WI38 (cell line): ENCODE results near the gene ECHDC3.

Experiments
- H3K4me3 ChIP-seq: 2 replicates; pipeline ENCODE4 v1.5.1; 2011; ENCODE audit warnings: low read depth, mild to moderate bottlenecking, control low read depth, low read length
- TF ChIP-seq, protein P1 (sequence below): IDR thresholded peaks from 2 replicates; pipeline ENCODE4 v1.5.1; 2012; ENCODE audit warnings: low read depth, mild to moderate bottlenecking, control low read depth, low read length

Gene ECHDC3

DNA sequence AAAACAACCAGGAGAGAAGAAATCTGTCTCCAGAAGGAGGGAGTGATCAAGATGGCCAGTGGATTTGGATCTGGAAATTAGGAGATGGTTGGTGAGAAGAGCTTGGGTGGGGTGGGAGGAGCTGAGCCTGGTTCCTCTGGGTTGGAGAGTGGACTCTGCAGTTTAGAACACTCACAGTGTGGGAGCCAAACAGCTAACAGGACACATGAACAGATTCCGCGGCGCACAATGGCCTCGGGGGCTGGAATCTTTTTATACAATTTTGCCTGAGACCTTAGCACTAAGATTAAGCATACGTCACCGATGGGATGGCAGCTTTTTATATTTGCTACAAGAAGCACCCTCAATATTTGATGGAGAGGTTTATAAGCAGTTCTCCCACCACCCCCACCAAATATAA is 2.9 kb downstream of the ECHDC3 start:
- no peak overlapping the region for H3K4me3 ChIP-seq
- TF ChIP-seq, protein P1, sequence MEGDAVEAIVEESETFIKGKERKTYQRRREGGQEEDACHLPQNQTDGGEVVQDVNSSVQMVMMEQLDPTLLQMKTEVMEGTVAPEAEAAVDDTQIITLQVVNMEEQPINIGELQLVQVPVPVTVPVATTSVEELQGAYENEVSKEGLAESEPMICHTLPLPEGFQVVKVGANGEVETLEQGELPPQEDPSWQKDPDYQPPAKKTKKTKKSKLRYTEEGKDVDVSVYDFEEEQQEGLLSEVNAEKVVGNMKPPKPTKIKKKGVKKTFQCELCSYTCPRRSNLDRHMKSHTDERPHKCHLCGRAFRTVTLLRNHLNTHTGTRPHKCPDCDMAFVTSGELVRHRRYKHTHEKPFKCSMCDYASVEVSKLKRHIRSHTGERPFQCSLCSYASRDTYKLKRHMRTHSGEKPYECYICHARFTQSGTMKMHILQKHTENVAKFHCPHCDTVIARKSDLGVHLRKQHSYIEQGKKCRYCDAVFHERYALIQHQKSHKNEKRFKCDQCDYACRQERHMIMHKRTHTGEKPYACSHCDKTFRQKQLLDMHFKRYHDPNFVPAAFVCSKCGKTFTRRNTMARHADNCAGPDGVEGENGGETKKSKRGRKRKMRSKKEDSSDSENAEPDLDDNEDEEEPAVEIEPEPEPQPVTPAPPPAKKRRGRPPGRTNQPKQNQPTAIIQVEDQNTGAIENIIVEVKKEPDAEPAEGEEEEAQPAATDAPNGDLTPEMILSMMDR = no peak

DNA sequence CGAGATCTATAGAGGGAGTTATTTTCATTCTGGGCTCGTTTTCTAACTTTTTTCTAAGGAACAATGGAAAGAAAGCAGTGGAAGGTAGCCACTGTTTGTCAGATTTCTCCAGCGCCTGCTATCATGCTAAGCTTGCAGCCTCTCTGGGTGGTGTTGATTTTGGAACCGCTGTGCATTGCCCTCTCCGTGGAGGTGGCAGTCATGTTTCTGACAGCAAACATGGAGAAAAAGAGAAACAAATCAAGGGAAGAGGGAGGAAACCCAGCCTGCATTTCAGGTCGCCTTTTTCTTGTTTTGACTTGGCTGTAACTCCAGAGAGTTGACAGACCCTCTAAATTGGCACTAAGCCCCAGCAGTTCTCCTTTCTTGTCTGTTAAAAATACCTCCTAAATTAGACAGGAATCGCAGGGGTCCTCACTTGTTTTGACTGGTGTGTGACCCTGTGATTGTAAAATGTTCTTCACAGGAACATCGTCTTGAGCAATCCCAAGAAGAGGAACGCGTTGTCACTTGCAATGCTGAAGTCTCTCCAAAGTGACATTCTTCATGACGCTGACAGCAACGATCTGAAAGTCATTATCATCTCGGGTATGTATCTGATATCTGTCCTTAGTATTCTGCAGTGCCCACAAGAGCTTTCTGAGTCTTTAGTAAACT is 4.8 kb downstream of the ECHDC3 start:
- TF ChIP-seq, protein P1 = no peak
- H3K4me3 ChIP-seq = no peak overlapping the region

DNA sequence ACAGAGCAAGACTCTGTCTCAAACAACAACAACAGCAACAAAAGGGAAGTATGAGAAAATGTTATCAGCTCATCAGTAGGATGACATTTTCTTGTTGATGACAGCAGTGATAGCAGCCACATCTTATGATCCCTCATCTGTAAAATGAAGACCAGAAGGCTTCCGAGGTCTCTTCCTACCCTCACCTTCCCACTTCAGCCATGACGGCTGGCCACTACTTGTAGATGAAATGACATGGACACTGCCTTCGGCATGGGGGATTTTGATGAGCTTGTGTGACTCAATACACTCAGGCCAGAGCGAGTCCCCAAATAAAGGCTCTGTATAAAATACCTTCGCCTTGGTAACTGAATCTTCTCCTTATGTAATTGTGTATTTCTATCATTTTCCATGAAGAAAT is 6.7 kb downstream of the ECHDC3 start:
- no peak overlapping the region for H3K4me3 ChIP-seq
- TF ChIP-seq, protein P1 = no peak

DNA sequence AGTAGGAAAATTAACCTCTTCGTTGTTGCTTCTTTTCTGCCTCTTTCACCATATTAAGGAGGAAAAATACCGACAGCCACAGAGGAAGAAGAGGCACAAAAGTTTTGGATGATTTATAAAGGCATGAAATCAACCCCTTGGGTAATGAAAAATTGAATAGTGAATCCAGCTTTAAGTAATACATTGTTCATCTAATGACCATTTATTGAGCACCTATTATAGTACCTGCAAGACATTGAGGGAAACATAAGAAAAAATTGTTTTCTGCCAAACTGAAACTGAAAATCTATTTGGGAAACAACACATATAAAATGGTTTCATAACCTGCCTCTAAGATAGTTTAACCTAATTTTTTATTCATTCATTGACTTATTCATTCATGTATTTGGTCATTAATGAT is 8.2 kb downstream of the ECHDC3 start:
- TF ChIP-seq, protein P1 = no peak
- no peak overlapping the region for H3K4me3 ChIP-seq

DNA sequence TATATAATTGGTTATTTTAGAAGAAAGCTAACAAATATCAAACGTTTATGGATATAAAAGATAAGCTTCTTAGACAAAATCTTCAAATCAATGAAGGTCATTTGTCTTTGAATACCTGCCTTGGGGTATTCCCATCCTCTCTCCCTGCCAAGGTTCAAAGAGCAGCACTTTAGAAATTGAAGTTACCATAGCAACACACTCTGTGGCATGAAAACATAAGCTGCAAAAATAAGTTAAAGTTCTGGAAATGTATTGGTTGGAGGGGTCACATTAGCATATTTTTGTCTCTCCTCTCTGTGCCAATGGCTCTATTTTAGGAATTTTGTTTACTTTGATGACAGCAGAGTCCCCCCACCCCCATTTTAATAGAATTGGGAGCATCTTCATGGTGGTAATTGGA is 12.0 kb downstream of the ECHDC3 start:
- H3K4me3 ChIP-seq = no peak overlapping the region
- TF ChIP-seq, protein P1 = no peak

DNA sequence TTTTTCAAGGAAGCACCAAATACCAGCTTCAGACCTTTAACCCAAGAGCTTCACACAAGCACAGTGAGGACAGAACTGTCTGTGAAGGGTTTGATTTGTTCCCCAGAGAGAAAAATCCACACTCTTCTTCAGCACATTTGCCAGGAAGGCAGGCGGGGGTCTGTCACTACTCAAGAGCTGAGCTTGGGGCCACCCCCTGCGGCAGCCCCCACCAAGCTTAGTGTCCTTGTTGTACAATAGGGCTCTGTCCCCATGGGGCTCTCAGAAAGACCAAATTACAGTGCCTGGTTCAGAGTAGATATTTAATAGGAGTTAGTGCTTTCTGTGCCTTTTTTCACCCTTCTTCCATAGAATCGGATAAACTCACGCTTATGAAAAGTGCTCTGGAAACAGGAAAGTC is 12.4 kb downstream of the ECHDC3 start:
- TF ChIP-seq, protein P1 = no peak
- no peak overlapping the region for H3K4me3 ChIP-seq

DNA sequence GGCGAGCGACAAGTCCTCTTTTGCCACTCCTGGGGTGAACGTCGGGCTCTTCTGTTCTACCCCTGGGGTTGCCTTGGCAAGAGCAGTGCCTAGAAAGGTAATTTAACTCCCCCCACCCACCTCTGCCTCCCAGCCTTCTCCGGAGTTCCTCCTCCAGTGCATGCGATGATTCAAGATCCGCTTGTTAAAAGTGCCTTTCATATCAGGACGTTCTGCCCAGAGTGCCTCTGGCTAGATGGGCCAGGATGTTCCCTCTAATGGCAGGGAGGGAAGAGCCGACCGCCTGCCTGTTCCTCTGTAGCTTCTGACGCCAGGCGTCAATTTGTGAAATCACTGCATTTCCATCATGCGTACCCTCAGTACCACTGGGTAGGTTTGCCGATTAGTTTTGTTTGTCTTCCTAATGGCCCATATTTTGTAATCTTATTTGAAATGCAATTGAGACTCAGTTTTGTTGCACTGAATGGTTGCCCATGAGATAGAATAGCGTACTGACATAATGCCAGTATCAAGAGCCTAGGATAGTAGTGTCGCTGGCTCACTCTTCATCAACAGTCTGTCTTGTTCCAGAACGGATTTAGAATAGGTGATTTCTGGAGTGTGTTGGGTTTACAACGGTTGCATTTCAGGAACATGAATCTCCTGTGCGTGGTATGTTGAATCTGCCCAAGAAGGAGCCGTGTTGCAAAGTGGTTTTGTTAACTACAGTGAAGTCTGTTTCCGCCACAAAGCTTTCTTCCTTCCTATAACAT is 13.5 kb downstream of the ECHDC3 start:
- TF ChIP-seq, protein P1 = no peak
- H3K4me3 ChIP-seq = no peak overlapping the region
